DND-41 (cell line): ENCODE data around the gene SH3RF3.

Source experiments
- ATAC-seq: fragments of 200-7000 bp; cut with Tn5 transposase; 3 replicates; pipeline ENCODE4 v1.9.1; 2021; ENCODE audit warnings: low read depth; ENCODE audit not compliant: insufficient read depth
- DNase-seq: peaks from one replicate; pipeline ENCODE4 v3.0.0-alpha.2; 2020
- H2AFZ ChIP-seq: 2 replicates; pipeline ENCODE4 v1.6.0; 2012; ENCODE audit warnings: low read depth, low read length
- H3K27ac ChIP-seq: 2 replicates; pipeline ENCODE4 v1.5.1; 2012; ENCODE audit warnings: low read length, inconsistent platforms
- H3K27me3 ChIP-seq: fragments of 200-600 bp; sonication (generic); 2 replicates; pipeline ENCODE4 v1.6.0; 2012; ENCODE audit warnings: low read length, mild to moderate bottlenecking, inconsistent platforms; ENCODE audit not compliant: insufficient read depth, poor library complexity
- H3K36me3 ChIP-seq: 2 replicates; pipeline ENCODE4 v1.5.1; 2012; ENCODE audit warnings: low read length, inconsistent platforms; ENCODE audit not compliant: insufficient read depth
- H3K4me1 ChIP-seq: 2 replicates; pipeline ENCODE4 v1.5.1; 2012; ENCODE audit warnings: mild to moderate bottlenecking, low read length; ENCODE audit not compliant: insufficient read depth
- H3K4me2 ChIP-seq: 2 replicates; pipeline ENCODE4 v1.6.0; 2012; ENCODE audit warnings: mild to moderate bottlenecking, moderate library complexity, low read length, inconsistent platforms; ENCODE audit not compliant: insufficient read depth
- H3K4me3 ChIP-seq, 2 experiments: fragments of 200-600 bp in 1 of 2; shearing (Covaris generic) in 1 of 2; 2 replicates each; pipeline ENCODE4 v1.5.1; 2012 to 2016; ENCODE audit warnings: inconsistent platforms in 2 of 2, low read length in 2 of 2, mild to moderate bottlenecking in 2 of 2, low read depth in 1 of 2, moderate library complexity in 1 of 2
- H3K79me2 ChIP-seq: 2 replicates; pipeline ENCODE4 v1.6.0; 2012; ENCODE audit warnings: low read length, inconsistent platforms; ENCODE audit not compliant: insufficient read depth
- H3K9ac ChIP-seq: 2 replicates; pipeline ENCODE4 v1.6.0; 2012; ENCODE audit warnings: low read depth, mild to moderate bottlenecking, inconsistent platforms, low read length, moderate library complexity
- H3K9me3 ChIP-seq: 2 replicates; pipeline ENCODE4 v1.5.1; 2012; ENCODE audit warnings: low read length, moderate library complexity, mild to moderate bottlenecking, inconsistent platforms; ENCODE audit not compliant: insufficient read depth, severe bottlenecking
- H4K20me1 ChIP-seq: 2 replicates; pipeline ENCODE4 v1.6.0; 2012; ENCODE audit warnings: low read length; ENCODE audit not compliant: insufficient read depth
- EZH2 ChIP-seq: IDR thresholded peaks from 3 replicates; pipeline ENCODE4 v1.6.1; 2012; ENCODE audit warnings: borderline replicate concordance, low read depth, mild to moderate bottlenecking, moderate library complexity, low read length, inconsistent platforms; ENCODE audit not compliant: severe bottlenecking
- TF ChIP-seq, protein P1 (sequence below): IDR thresholded peaks from 2 replicates; pipeline ENCODE4 v1.5.1; 2012; ENCODE audit warnings: borderline replicate concordance, low read length, moderate library complexity, mild to moderate bottlenecking; ENCODE audit not compliant: poor library complexity, severe bottlenecking; ENCODE audit errors: extremely low read depth

Gene SH3RF3

DNA sequence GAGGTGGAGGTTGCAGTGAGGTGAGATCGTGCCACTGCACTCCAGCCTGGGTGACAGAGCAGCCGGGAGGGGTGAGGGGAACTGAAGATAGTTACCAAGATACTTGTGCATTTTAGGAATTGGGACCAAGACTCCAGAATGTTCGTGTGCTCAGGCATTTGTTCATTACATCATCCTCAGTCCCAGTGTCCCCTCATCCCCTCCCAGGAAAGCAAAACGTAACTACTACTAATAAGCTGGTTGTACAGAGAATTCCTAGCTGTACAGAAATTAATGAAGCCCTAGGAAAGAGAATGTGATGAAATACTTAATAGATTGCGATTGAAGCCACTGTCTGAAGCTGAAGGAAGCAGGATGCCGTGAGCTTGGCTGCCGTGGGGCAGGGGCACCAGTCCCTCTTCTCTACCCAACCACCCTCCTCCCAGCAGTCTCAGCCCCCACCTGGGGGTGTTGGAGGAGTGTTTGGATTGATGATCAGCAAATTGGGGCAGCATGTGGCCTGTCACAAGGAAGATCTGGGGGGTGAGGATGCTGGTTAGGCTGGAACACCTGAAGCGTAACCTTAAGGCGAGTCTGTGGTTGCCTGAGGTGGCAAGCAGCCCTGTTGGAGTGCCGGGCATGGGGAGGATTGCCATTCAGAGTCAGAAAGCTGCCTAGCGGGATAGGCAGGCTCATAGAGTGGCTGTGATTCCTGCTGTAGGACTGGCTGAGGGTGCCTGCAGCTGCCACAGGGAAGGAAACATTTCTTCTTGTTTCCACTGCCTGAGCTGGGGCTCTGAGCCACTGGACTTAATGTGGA, 140.9 kb downstream of the SH3RF3 start:
- Histone ChIP-seq H3K27ac (no peak overlapping the region), H3K4me3 (no peak overlapping the region), H3K9ac (no peak overlapping the region), H3K4me2 (no peak overlapping the region), H3K27me3 (peaks cover 4% of the 10 kb centered on the region), H4K20me1 (0 out of 2 replicates have a peak, but pooled peaks cover 2% of the 10 kb centered on the region), H3K4me1 (no peaks in the 10 kb centered on the region), H3K36me3 (no peaks in the 10 kb centered on the region), H2AFZ (no peak overlapping the region), H3K9me3 (no peaks in the 10 kb centered on the region), H3K79me2 (no peaks in the 10 kb centered on the region)
- TF ChIP-seq EZH2 = no peak
- TF ChIP-seq, protein P1, sequence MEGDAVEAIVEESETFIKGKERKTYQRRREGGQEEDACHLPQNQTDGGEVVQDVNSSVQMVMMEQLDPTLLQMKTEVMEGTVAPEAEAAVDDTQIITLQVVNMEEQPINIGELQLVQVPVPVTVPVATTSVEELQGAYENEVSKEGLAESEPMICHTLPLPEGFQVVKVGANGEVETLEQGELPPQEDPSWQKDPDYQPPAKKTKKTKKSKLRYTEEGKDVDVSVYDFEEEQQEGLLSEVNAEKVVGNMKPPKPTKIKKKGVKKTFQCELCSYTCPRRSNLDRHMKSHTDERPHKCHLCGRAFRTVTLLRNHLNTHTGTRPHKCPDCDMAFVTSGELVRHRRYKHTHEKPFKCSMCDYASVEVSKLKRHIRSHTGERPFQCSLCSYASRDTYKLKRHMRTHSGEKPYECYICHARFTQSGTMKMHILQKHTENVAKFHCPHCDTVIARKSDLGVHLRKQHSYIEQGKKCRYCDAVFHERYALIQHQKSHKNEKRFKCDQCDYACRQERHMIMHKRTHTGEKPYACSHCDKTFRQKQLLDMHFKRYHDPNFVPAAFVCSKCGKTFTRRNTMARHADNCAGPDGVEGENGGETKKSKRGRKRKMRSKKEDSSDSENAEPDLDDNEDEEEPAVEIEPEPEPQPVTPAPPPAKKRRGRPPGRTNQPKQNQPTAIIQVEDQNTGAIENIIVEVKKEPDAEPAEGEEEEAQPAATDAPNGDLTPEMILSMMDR = no peak
- ATAC-seq = no peak
- no peak for DNase-seq

DNA sequence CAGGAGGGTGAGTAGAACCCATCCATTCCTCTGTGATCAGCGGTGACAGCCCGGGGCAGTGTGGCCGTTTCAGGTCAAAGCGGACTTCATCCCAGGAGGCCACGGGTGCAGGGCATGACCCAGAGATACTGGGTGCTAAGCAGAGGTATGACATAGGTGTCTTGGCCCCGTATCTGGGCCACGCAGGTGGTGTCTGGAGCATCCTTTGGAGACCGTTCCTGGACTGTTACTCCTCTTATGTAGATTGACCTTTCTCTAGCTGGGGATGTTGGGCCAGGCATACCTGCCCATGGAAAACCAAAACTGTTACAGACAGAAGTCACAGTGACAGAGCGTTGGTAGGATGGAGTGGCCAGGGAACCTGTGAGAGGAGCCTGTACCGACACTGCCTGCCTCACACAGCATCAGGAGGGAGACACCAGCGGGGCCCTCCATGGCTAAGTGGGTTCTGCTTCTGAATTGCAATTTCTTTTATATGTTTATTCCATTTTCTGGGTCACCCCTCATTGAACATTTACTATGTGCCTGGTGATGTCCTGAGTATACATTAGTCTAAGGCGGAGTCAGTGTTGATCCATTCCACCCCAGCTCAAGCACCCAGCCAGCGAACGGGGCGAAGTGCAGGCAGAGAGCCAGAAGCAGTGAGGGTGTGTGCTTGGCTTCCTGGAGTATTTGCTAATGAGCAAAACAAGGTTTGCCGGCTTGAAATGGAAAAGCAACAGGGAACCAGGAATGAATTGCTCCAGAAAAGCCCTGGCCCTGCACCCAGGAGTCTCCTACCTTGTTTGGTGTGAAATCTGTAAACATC, 141.7 kb downstream of the SH3RF3 start:
- Histone ChIP-seq H3K9ac (no peak overlapping the region), H2AFZ (no peak overlapping the region), H3K4me2 (no peak overlapping the region), H3K9me3 (no peaks in the 10 kb centered on the region), H4K20me1 (0 out of 2 replicates have a peak, but pooled peaks cover 2% of the 10 kb centered on the region), H3K79me2 (no peaks in the 10 kb centered on the region), H3K27me3 (peaks cover 4% of the 10 kb centered on the region), H3K4me1 (no peaks in the 10 kb centered on the region), H3K4me3 (no peak overlapping the region), H3K36me3 (no peaks in the 10 kb centered on the region), H3K27ac (no peak overlapping the region)
- DNase-seq (no peak), ATAC-seq (no peak)
- TF ChIP-seq, protein P1 = no peak
- no peak for TF ChIP-seq EZH2

DNA sequence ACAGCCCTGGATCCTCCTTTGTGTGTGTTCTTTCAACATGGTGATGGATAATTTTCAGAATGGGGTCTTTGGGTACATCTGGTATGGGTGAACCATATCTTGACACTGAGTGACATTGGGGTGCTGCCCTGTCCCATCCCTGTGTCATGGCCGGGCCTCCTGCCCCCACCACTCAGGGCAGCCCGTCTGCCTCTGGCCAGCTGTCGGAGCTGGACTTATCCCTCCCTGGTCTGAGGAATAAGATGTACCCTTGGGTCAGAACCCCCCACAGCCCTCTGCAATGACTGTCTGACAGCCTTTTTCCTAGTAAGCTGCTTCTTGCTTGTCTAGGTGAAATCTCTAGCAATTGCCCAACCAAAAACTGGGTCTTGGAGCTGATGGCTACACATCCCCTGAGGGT, 142.9 kb downstream of the SH3RF3 start:
- H3K27ac ChIP-seq = no peak overlapping the region
- H3K9ac ChIP-seq = no peak overlapping the region
- peaks cover 6% of the 10 kb centered on the region for H3K27me3 ChIP-seq
- no peaks in the 10 kb centered on the region for H3K4me1 ChIP-seq
- no peaks in the 10 kb centered on the region for H3K9me3 ChIP-seq
- H3K4me3 ChIP-seq = no peak overlapping the region
- DNase-seq = no peak
- H3K36me3 ChIP-seq = no peaks in the 10 kb centered on the region
- H2AFZ ChIP-seq = no peak overlapping the region
- H3K4me2 ChIP-seq = no peak overlapping the region
- 0 out of 2 replicates have a peak, but pooled peaks cover 2% of the 10 kb centered on the region for H4K20me1 ChIP-seq
- TF ChIP-seq EZH2 = no peak
- TF ChIP-seq, protein P1 = no peak
- no peak for ATAC-seq
- H3K79me2 ChIP-seq = no peaks in the 10 kb centered on the region
